Activated naive CD8-positive, alpha-beta T cell treated with anti-CD3 and anti-CD28 coated beads, Interleukin-2, amount 50 U/mL, for 24 hours (primary cell): ENCODE data around the gene ITSN2.
A peak's percentile ranks its signal among the peaks of the same experiment; 100 is the strongest.
"Not testable (repeated sequence)": the region's sequence is repeated elsewhere in the genome, so short reads cannot be mapped to it uniquely, and the experiment has no call there.

Experiments
- ATAC-seq: fragments of 150-1000 bp; cut with Tn5 transposase; one replicate; pipeline ENCODE4 v1.10.0; 2021
- DNase-seq: peaks from one replicate; pipeline ENCODE4 v3.0.0; 2021
- H3K27ac Mint-ChIP-seq: one replicate; pipeline ENCODE4 v1.8.0; 2021; ENCODE audit warnings: mild to moderate bottlenecking, mixed read lengths
- H3K27me3 Mint-ChIP-seq: one replicate; pipeline ENCODE4 v1.8.0; 2021; ENCODE audit warnings: mixed read lengths
- H3K36me3 Mint-ChIP-seq: one replicate; pipeline ENCODE4 v1.8.0; 2021; ENCODE audit warnings: low read depth, mixed read lengths
- H3K4me1 Mint-ChIP-seq: one replicate; pipeline ENCODE4 v1.8.0; 2021; ENCODE audit warnings: mixed read lengths
- H3K4me3 Mint-ChIP-seq: one replicate; pipeline ENCODE4 v1.8.0; 2021; ENCODE audit warnings: mild to moderate bottlenecking, moderate library complexity, mixed read lengths
- H3K9me3 Mint-ChIP-seq: one replicate; pipeline ENCODE4 v1.8.0; 2021; ENCODE audit warnings: mixed read lengths

Gene ITSN2

DNA sequence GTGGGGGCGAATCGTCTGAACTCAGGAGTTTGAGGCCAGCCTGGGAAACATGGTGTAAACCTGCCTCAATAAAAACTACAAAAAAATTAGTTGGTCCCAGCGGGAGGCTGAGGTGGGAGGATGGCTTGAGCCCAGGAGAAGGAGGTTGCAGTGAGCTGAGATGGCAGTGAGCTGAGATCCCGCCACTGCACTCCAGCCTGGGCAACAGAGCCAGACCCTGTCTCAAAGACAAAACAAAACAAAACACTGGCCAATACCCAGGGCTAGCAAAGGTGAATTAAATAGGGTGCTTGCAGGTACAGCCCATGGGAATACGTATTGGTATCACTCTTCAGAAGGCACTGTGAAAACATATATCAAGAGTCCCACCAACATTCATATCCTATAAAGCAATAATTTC, 7.0 kb downstream of the ITSN2 start:
- Mint-ChIP-seq H3K27ac (no peak overlapping the region), H3K4me3 (no peak overlapping the region), H3K36me3 (peaks cover 8% of the 10 kb centered on the region), H3K9me3 (no peaks in the 10 kb centered on the region), H3K4me1 (peaks cover 76% of the 10 kb centered on the region), H3K27me3 (no peaks in the 10 kb centered on the region)
- ATAC-seq, result no peak
- DNase-seq, result no peak

DNA sequence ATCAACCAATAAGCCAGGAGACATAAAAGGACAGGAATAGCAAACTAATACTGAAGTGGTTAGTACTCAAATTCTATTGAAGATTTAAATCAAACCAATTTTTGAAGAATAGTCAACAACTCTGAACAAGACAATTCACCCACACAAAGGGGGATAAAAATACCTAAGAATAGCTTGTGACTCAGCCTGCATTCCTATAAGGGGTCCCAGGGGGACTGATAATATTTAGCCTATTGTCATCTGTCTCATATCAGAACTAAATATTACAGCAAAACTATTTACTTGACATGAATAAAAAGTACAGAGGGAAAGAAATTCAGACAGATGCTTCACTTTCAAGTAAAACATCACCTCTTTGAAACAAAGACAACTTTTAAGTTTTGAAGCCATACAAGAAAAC, 7.7 kb downstream of the ITSN2 start:
- no peaks in the 10 kb centered on the region for H3K9me3 Mint-ChIP-seq
- H3K36me3 Mint-ChIP-seq, result peaks cover 8% of the 10 kb centered on the region
- H3K4me1 Mint-ChIP-seq, result peaks cover 73% of the 10 kb centered on the region
- H3K4me3 Mint-ChIP-seq, result no peak overlapping the region
- H3K27ac Mint-ChIP-seq, result no peak overlapping the region
- no peaks in the 10 kb centered on the region for H3K27me3 Mint-ChIP-seq
- ATAC-seq (no peak), DNase-seq (no peak)

DNA sequence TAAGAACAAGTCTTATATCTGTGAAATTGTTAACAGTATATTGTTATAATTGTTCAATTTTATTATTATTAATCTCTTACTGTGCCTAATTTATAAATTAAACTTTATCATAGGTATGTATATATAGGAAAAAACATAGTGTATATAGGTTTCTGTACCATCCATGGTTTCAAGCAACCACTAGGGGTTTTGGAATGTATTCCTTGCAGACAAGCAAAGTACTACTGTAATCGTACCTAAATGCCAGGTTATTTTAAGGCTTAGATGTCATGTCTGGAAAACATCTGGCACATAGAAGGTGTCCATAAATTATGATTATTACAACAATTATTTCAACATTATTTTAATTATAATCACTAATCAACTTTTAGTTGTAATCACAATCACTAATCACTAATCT, 8.4 kb downstream of the ITSN2 start:
- Mint-ChIP-seq H3K4me3 (no peak overlapping the region), H3K4me1 (peaks cover 70% of the 10 kb centered on the region), H3K27ac (no peak overlapping the region), H3K9me3 (no peaks in the 10 kb centered on the region), H3K36me3 (peaks cover 5% of the 10 kb centered on the region), H3K27me3 (no peaks in the 10 kb centered on the region)
- ATAC-seq (no peak), DNase-seq (no peak)

DNA sequence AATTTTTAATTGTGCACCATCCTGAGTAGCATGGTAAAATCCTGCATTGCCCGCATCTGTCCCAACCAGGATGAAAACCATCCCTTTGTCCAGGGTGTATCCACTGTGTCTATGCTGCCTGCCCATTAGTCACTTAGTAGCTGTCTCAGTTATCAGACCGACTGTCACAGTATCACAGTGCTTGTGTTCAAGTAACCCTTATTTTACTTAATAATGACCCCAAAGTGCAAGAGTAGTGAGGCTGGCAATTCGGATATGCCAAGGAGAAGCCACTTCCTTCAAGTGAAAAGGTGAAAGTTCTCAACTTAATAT, 8.8 kb downstream of the ITSN2 start:
- Mint-ChIP-seq H3K27me3 (no peaks in the 10 kb centered on the region), H3K4me1 (peaks cover 69% of the 10 kb centered on the region), H3K4me3 (no peak overlapping the region), H3K36me3 (peaks cover 2% of the 10 kb centered on the region), H3K27ac (no peak overlapping the region), H3K9me3 (no peaks in the 10 kb centered on the region)
- no peak for DNase-seq
- no peak for ATAC-seq

DNA sequence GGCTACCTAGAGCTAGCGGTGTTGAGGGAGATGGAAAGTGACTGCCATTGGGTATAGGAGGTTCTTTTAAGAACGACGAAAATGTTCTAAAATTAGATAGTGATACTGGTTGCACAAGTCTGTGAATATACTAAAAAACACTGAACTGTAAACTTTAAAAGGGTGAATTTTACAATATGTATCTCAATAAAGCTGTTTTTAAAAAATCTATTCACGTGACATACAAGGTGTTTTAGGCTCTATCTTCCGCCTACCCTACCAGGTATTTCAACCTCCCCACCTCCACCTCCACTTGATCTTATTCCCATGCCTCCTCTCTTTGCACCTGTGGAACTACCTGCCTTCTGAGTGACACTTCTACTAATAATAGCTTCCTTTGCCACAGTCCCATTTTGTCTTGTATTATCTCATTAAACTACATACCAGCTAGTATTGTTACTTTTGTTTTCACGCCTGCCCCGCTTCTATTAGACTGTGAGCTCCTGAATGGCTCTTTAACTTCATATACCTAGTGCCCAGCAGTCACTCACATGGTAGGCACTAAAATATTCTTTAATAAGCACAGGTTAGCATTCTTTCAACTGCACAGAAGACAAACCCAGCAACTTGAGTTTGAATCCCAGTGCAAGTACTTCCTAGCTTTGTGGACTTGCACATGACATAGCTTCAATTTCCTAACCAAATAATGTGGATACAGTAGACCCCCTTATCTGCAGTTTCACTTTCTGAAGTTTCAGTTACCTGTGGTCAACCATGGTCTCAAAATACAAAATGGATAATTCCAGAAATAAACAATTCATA, 9.3 kb downstream of the ITSN2 start:
- DNase-seq, result no peak
- H3K27ac Mint-ChIP-seq, result no peak overlapping the region
- no peaks in the 10 kb centered on the region for H3K27me3 Mint-ChIP-seq
- ATAC-seq, result no peak
- peaks cover 69% of the 10 kb centered on the region for H3K4me1 Mint-ChIP-seq
- no peaks in the 10 kb centered on the region for H3K36me3 Mint-ChIP-seq
- H3K9me3 Mint-ChIP-seq, result no peaks in the 10 kb centered on the region
- no peak overlapping the region for H3K4me3 Mint-ChIP-seq

DNA sequence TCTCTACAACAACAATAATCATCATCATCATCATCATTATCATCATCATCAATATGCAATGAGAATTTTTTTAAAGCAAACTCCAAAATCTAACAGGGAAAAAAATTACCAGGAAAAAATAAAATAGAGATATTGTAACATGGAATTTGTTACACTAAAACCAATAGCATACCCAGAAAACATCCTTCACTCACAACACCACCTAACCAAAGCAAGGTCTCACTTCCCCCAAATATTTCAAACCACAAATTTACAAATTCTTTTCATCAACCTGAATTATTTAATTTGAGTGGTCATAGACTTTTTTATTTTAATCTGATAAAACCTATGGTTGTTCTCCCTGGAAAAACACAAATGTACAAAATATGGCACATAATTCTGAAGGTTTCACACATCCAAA, 11.2 kb downstream of the ITSN2 start:
- no peaks in the 10 kb centered on the region for H3K27me3 Mint-ChIP-seq
- no peaks in the 10 kb centered on the region for H3K36me3 Mint-ChIP-seq
- H3K9me3 Mint-ChIP-seq, result no peaks in the 10 kb centered on the region
- no peak for ATAC-seq
- no peak for DNase-seq
- H3K27ac Mint-ChIP-seq, result no peak overlapping the region
- H3K4me1 Mint-ChIP-seq, result peaks cover 68% of the 10 kb centered on the region
- no peak overlapping the region for H3K4me3 Mint-ChIP-seq

DNA sequence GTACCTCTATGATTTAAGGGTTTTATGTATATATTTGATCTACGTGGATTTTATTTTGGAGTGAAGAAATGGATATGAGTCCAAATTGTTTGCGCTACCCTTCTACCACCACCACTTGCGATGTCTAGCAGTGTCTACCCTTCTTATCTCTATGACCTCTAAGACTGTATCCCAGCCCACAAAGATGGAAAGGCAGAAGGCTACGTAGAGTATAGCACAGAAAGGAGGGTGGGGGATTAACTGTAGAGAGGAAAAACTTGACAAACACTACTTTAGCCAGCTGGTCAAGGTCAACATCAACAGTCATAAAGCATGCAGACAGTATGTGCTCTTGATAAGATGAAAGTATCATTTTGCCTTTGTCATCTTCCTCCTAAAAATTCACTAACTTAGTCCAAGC, 14.4 kb downstream of the ITSN2 start:
- no peak for DNase-seq
- Mint-ChIP-seq H3K27ac (no peak overlapping the region), H3K4me3 (no peak overlapping the region), H3K9me3 (no peaks in the 10 kb centered on the region), H3K27me3 (no peaks in the 10 kb centered on the region), H3K4me1 (peaks cover 74% of the 10 kb centered on the region), H3K36me3 (no peaks in the 10 kb centered on the region)
- no peak for ATAC-seq

DNA sequence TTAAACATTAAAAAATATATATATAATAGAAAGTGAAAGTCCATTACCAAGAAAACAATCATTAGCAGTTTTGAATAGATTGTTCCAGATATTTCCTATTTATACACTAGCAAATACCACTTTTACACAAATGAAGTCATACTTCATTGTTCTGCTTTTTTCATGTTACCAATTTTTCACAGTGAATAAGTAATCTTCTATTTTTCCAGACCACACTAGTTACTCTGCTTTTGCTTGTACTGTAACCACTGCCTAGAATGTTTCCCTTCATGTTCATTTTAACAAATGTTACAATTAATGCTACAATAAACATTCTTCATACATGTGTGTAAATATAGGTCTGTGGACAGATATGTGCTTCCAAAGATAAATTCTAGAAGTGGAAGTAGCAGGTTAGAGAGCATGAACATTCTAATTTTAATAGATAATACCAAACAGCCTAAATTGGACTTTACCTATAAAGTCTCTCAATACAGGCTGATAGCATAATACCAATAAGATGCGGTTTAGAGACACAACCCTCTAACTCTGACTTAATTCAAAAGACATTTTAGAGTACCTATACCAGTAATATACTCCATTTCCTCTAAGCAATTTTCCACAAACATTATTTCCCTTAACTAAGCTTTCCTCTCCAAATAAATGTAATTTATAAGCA, 17.0 kb downstream of the ITSN2 start:
- Mint-ChIP-seq H3K4me3 (no peak overlapping the region), H3K36me3 (peaks cover 4% of the 10 kb centered on the region), H3K27me3 (no peaks in the 10 kb centered on the region), H3K4me1 (peaks cover 74% of the 10 kb centered on the region), H3K9me3 (no peaks in the 10 kb centered on the region), H3K27ac (peak overlapping the region; percentile 16)
- peak; percentile 27 for ATAC-seq
- no peak for DNase-seq

DNA sequence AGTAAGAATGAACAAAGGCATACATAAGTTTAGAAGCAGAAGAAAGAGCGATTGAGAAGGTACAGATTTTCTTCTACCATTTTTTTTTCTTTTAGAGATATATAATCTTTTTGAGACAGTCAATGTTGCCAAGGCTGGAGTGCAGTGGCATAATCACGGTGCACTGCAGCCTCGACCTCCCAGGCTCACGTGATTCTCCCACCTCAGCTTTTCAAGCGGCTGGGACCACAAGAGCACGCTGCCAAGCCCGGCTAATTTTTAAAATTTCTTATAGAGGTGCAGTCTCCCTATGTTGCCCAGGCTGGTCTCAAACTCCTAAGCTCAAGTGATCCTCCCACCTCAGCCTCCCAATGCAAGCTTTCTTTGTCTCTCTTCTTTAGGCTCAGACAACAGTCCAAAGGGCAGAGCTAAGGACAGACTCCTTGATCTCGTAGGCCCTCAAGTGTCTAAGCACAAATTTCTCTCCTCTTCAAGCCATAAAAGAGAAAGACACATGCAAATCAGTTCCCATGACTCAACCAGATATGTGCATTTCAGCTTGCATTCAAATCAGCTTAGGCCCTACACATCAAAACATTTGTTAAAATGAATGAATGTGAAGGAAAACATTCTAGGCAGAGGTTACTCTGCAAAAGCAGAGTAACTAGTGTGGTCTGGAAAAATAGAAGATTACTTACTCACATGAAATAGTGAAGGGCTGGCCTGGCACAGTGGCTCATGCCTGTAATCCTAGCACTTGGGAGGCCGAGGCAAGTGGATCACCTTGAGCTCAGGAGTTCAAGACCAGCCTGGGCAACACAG, 18.0 kb downstream of the ITSN2 start:
- ATAC-seq (peak; percentile 29), DNase-seq (no peak)
- peaks cover 77% of the 10 kb centered on the region for H3K4me1 Mint-ChIP-seq
- H3K27me3 Mint-ChIP-seq, result no peaks in the 10 kb centered on the region
- peak overlapping the region; percentile 33 for H3K27ac Mint-ChIP-seq
- H3K36me3 Mint-ChIP-seq, result peaks cover 4% of the 10 kb centered on the region
- no peak overlapping the region for H3K4me3 Mint-ChIP-seq
- no peaks in the 10 kb centered on the region for H3K9me3 Mint-ChIP-seq

DNA sequence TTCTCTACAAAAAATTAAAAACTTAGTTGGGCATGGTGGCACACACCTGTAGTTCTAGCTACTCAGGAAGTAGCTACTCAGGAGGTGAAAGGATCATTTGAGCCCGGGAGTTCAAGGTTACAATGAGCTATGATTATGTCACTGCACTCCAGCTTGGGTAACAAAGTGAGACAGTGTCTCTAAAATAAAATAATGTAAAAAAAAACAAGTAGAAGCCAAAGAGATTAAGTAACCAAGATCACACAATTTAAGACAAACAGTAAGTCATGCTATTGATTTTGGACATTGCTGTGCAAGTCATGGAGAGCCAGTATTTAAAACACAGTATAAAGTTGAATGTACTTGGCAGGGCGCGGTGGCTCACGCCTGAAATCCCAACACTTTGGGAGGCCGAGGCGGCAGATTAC, 20.5 kb downstream of the ITSN2 start:
- Mint-ChIP-seq H3K36me3 (peaks cover 9% of the 10 kb centered on the region), H3K4me1 (peaks cover 72% of the 10 kb centered on the region), H3K9me3 (peaks cover 3% of the 10 kb centered on the region), H3K27me3 (no peaks in the 10 kb centered on the region), H3K4me3 (no peak overlapping the region), H3K27ac (no peak overlapping the region)
- DNase-seq (no peak), ATAC-seq (no peak)

DNA sequence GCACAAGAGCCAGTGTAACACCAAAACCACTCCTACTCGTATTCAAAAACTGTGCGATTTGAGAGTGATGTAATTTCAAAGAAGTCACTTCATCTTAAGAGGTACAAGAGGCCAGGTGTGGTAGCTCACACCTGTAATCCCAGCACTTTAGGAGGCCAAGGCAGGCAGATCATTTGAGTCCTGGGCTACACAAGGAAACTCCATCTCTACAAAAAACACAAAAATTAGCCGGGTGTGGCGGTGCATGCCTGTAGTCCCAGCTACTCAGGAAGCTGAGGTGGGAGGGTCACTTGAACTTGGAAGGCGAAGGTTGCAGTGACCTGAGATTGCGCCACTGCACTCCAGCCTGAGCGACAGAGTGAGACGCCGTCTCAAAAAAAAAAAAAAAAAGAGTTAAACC, 21.2 kb downstream of the ITSN2 start:
- H3K36me3 Mint-ChIP-seq, H3K9me3 Mint-ChIP-seq, ATAC-seq, DNase-seq, H3K27me3 Mint-ChIP-seq, H3K4me3 Mint-ChIP-seq, H3K27ac Mint-ChIP-seq: not testable (repeated sequence)
- H3K4me1 Mint-ChIP-seq, result peaks cover 73% of the 10 kb centered on the region

DNA sequence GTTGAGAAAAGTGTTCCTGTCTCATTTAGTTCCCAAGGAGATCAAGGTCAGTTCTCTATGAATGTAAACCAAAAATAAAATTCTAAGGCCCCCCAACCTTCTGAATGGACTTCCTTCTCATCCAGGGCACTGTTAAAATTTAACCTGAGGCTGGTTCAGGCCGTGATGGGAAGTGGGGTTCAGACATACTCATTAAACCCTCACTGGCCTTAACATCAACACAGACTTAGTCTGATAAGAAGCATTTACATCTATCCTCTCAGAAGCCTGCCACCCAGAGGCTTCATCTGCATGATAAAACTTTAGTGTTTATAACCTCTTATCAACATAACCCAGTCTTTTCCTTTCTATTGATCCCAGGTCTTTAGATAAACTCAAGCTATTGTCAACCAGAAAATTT, 22.4 kb downstream of the ITSN2 start:
- Mint-ChIP-seq H3K27ac (no peak overlapping the region), H3K4me3 (no peak overlapping the region), H3K4me1 (peaks cover 73% of the 10 kb centered on the region), H3K27me3 (no peaks in the 10 kb centered on the region), H3K36me3 (peaks cover 9% of the 10 kb centered on the region), H3K9me3 (peaks cover 3% of the 10 kb centered on the region)
- no peak for ATAC-seq
- no peak for DNase-seq

DNA sequence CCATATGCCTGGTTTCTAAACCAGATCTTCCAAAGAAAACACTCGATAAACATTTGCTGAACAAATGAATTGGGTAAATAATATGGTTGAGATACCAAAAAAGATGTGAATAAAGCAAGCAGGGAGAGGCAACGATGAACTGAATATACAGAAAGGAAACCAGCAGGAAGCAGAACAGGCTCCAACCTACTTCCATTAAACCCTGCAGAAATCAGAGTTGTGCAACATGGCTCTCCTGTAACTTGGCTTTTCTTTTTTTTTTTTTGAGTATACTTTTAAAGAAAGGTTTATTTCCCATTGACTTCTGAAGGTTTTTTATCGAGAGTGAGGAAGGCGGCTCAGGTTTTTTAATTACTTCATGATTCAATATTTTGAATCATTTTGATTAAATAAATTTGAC, 23.5 kb downstream of the ITSN2 start:
- H3K27me3 Mint-ChIP-seq, result no peaks in the 10 kb centered on the region
- ATAC-seq (no peak), DNase-seq (no peak)
- no peak overlapping the region for H3K4me3 Mint-ChIP-seq
- peaks cover 3% of the 10 kb centered on the region for H3K9me3 Mint-ChIP-seq
- peaks cover 9% of the 10 kb centered on the region for H3K36me3 Mint-ChIP-seq
- no peak overlapping the region for H3K27ac Mint-ChIP-seq
- peaks cover 70% of the 10 kb centered on the region for H3K4me1 Mint-ChIP-seq

DNA sequence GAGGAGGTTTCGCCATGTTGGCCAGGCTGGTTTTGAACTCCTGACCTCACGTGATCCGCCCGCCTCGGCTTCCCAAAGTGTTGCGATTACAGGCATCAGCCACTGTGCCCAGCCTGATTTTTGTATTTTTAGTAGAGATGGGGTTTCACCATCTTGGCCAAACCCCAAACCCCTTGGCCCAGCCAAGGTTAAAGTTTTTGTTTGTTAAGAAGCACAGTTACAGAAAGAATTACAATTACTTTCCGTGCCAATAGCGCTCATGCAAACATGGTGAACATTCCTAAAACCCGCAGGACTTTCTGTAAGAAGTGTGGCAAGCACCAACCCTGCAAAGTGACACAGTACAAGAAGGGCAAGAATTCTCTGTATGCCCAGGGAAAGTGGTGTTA, 26.1 kb downstream of the ITSN2 start:
- no peak overlapping the region for H3K4me3 Mint-ChIP-seq
- H3K36me3 Mint-ChIP-seq, result peaks cover 5% of the 10 kb centered on the region
- peaks cover 65% of the 10 kb centered on the region for H3K4me1 Mint-ChIP-seq
- H3K27ac Mint-ChIP-seq, result no peak overlapping the region
- peaks cover 3% of the 10 kb centered on the region for H3K9me3 Mint-ChIP-seq
- DNase-seq (no peak), ATAC-seq (no peak)
- no peaks in the 10 kb centered on the region for H3K27me3 Mint-ChIP-seq
